ENCODE results near the gene GINM1.
A peak's percentile ranks its signal among the peaks of the same experiment; 100 is the strongest.

Gene GINM1

GRCh38 chr6:149545754-149546471 lies 20.3 kb upstream of the GINM1 start, which contains the start of gene PPIL4 (continued):
- TF ChIP-seq ZNF513 (tag by site-specific recombination; IDR thresholded peaks at IDR 0.05) (no peak), ZNF544 (tag by site-specific recombination; IDR thresholded peaks at IDR 0.05) (no peak), HOXA7 (CRISPR knock-in tag; IDR thresholded peaks at IDR 0.05; ENCODE audit: borderline replicate concordance) (no peak), ZNF362 (tag by site-specific recombination; IDR thresholded peaks at IDR 0.05) (no peak), SCRT1 (tag by site-specific recombination; IDR thresholded peaks at IDR 0.05; ENCODE audit: borderline replicate concordance) (no peak), ZNF426 (tag by site-specific recombination; IDR thresholded peaks at IDR 0.05) (no peak), ZNF335 (tag by site-specific recombination; conservative IDR thresholded peaks at IDR 0.05) (peak; percentile 84), ZNF561 (tag by site-specific recombination; IDR thresholded peaks at IDR 0.05; ENCODE audit: borderline replicate concordance) (peak; percentile 96), PRDM4 (tag by site-specific recombination; IDR thresholded peaks at IDR 0.05) (peak; percentile 41; the same call in 1 of the 2 replicates), ZNF423 (tag by site-specific recombination; IDR thresholded peaks at IDR 0.05) (no peak), ZNF341 (tag by site-specific recombination; IDR thresholded peaks at IDR 0.05; ENCODE audit: low read depth) (peak; percentile 46; the same call in 1 of the 2 replicates), ZNF670 (tag by site-specific recombination; IDR thresholded peaks at IDR 0.05; ENCODE audit: low read depth) (no peak), SETDB1 (IDR thresholded peaks at IDR 0.05; ENCODE audit: insufficient read length, low read length) (no peak), ZNF114 (tag by site-specific recombination; IDR thresholded peaks at IDR 0.05) (no peak), ZNF704 (tag by site-specific recombination; IDR thresholded peaks at IDR 0.05) (peak; percentile 89), ZNF26 (tag by site-specific recombination; IDR thresholded peaks at IDR 0.05) (no peak), ZNF624 (tag by site-specific recombination; IDR thresholded peaks at IDR 0.05) (no peak), ZNF132 (tag by site-specific recombination; IDR thresholded peaks at IDR 0.05; ENCODE audit: borderline replicate concordance) (no peak), ZBTB1 (tag by site-specific recombination; IDR thresholded peaks at IDR 0.05) (no peak), ZNF549 (tag by site-specific recombination; IDR thresholded peaks at IDR 0.05) (no peak), ZNF792 (tag by site-specific recombination; IDR thresholded peaks at IDR 0.05) (no peak), ZNF175 (tag by site-specific recombination; IDR thresholded peaks at IDR 0.05) (no peak), SP7 (tag by site-specific recombination; IDR thresholded peaks at IDR 0.05) (peak; percentile 82), ZNF366 (tag by site-specific recombination; conservative IDR thresholded peaks at IDR 0.05) (no peak; the same call in 1 of the 2 replicates), MZF1 (tag by site-specific recombination; IDR thresholded peaks at IDR 0.05; ENCODE audit: borderline replicate concordance) (no peak), ZNF785 (tag by site-specific recombination; IDR thresholded peaks at IDR 0.05) (no peak), ZNF521 (tag by site-specific recombination; IDR thresholded peaks at IDR 0.05) (no peak), ZNF530 (tag by site-specific recombination; IDR thresholded peaks at IDR 0.05; ENCODE audit: low read depth) (no peak), ZNF121 (tag by site-specific recombination; IDR thresholded peaks at IDR 0.05) (no peak), ZNF621 (tag by site-specific recombination; IDR thresholded peaks at IDR 0.05) (no peak), ZNF580 (tag by site-specific recombination; IDR thresholded peaks at IDR 0.05) (peak; percentile 96)
